Measurements from ENCODE around the gene TGFBI.

Gene TGFBI

GRCh38 chr5:136067422-136067821, 38.6 kb downstream of the TGFBI start:
- no peak for DNase-seq

DNA sequence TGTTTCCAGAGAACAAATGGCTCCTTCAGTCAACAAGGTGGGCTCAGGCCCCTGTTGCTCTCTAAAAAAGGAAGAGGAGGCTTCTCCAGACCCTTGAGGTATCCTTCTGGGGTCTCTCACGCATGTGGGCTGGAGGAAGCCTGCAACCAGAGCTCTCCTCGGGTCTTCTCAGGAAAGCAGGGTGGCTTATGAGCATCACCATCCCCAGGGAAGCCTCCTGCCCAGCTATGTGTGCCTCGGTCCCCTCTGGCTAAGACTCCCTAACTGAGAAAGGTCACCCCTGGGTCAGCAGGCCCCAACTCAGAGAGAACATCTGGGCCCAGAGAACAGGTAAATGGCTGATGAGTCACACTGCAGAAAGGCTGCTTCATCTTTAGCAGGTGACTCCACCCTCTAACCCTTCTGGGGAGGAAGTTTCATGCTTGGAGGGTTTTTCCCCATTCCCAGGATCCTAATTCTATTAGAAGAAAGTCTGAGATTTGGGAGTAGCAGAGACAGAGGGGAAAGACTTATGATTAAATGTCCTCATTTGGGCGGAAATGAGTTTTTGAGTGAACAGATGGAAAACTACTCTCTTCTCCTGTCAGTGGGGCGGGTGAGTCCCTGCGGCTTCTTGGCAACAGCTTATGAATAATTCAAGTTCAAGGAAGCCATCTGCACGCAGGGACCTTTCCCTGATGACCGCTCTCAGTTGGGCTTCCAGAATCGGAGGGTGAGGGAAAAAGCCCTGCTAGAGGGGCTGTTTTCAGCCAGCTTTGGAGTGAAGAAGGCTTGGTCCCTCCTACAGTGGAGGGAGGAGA, 41.9 kb downstream of the TGFBI start:
- no peak for DNase-seq

- no peak for DNase-seq
Observed at GRCh38 chr5:136073714-136074529, 45.1 kb downstream of the TGFBI start.

DNA sequence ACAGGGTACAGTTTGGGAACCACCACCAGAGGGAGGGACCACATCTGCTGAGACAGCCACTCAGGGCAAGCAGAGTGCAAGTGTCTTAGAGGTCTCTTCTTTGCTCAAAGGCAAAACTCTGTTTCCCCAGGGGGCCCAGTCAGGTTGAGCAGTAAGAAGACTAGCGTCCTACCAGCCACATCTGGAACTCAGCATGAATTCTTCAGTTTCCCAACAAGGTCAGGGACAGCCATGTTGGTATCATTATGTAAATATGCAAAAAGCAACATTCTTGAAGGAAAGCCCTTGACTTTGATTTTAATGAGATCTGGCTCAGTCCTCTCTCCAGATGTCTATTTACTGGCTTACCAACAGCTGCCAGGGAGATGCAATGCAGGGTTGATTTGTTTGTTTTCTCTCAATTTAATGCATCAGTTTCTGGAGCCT, 46.7 kb downstream of the TGFBI start:
- DNase-seq: no peak

- DNase-seq: no peak
Observed at GRCh38 chr5:136076067-136076466, 47.3 kb downstream of the TGFBI start.

DNA sequence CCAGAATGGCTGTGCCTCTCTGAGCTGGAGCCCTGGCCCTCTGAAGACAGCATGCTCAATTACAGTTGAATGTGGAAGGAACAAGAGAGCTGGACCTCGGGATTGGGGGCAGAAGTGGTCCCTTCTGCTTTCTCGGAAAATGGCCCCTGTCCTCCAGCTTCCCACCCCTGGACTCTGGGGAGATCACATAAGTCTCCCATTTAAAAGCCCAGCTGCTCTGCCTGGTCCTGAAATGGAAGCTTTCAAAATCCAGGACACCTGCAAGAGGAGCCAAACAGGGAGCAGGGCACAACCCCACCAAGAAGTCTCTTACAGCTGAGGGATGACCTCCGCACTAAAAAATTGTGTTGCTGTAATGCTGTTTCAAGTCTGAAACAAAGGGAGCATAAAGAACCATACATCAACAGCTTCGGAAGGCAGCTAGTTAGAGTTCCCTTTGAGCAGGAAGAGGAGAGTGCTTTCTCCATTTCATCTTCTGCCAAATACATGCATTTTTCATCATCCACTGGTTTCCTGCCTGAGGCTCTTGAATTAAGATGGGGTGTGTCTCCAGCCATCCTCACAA, 48.2 kb downstream of the TGFBI start:
- no peak for DNase-seq

DNA sequence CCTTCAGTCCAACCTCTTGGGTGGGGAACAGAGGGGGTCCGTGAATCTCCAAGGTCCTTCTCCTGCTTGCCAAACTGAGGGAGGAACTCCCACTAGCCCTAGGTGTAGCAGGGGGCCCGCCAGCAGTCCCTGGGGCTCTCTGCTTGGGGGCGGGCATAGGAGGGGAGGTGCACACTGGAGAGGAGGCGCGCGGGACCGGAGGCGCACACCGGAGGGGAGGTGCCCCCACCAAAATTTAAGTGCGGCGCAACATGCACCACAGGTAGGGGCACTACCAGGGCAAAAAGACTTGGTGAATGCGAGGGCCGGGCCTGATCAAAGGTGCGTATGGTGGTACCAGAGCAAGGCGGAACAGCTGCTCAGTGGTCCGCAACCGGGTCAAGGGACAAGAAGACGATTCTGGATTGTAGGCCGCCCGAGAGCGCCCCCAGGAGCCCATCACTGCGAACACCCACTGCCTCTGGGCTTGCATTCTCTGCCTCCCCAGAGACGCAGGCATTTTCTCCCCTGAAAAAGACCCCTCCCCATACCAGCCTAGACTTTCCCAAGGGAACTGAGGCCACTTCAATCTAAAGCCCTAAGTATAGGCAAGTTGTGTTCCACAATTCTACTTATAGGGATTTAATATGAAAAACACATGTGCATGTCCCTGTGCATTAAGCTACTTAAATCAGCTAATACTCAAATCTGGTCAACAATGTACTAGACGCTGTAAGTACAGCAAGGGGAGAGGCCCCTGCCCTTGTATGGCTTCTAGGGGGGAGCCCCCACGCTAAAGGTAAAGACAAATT, 50.6 kb downstream of the TGFBI start:
- DNase-seq: no peak

DNA sequence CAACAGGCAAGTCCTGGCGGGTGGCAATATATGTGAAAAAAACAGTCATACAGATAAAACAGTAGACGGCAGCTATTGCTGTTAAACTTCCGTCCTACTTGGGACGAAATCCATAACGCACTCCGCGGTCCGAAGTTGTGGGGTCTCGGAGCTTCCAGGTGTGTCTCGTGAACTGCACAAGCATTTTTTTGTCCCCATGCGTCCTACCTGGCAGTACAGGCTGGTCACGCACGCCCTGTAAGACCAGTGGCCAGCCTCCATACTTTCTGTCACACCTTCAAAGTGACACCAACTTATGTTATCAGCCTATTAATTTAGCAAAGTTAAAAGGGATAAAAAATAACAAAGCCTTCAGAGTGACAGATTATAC, 51.3 kb downstream of the TGFBI start:
- DNase-seq: no peak

DNA sequence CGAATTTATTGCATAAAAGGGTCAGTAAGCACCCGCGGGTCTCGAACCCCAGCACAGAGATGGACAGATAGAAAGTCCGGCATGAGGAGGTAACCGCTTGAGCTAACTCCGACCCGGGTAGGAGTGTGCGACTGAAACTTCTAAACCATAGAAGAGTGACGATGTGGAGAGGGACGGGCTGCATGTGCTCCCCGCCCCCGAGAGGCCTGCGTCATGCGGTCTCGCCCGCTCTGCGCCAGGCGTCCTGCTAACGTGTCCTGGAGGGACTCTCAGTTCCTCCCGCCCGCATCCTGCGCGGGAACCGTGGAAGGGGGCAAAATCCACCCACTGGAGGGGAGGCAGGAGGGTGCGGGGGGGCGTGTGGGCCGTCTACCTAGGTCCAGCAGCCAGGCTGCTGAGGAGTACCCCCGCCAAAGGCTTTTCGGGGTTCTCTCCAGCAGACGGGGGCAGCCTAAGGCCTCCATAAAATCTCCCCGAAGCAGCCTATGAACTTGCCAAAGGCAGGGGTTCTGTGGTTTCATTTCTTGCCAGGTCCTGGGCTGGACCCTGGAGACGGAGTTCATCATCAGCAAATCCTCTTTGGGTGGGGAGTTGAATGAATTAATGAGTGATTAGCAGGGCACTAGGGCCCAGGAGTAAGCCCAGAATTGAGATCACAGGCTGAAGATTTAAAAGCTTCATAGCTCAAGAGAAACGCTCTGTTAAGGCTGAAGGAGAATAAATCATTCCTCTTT, 51.9 kb downstream of the TGFBI start:
- peak; percentile 68 for DNase-seq

GRCh38 chr5:136081217-136081591, 52.4 kb downstream of the TGFBI start:
- DNase-seq: no peak

GRCh38 chr5:136082390-136083193, 53.8 kb downstream of the TGFBI start:
- DNase-seq: peak; percentile 45

DNA sequence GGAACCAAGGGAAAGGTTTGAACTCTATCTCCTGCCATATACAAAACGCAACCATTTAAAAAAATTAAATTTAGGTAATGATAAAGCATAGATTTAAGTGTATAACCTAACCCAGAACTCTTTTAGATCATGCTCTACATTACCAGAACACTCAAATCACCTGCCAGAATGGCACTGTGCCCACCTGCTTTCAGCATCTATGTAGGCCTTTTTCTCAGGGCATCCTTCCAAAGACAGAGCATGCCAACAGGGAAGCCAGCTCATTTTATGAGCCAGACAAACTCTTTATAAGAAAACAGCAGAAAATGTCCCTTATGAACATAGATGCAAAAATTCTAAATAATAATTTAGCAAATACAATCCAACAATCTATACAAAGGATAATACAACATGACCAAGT, 55.9 kb downstream of the TGFBI start:
- DNase-seq: no peak

DNA sequence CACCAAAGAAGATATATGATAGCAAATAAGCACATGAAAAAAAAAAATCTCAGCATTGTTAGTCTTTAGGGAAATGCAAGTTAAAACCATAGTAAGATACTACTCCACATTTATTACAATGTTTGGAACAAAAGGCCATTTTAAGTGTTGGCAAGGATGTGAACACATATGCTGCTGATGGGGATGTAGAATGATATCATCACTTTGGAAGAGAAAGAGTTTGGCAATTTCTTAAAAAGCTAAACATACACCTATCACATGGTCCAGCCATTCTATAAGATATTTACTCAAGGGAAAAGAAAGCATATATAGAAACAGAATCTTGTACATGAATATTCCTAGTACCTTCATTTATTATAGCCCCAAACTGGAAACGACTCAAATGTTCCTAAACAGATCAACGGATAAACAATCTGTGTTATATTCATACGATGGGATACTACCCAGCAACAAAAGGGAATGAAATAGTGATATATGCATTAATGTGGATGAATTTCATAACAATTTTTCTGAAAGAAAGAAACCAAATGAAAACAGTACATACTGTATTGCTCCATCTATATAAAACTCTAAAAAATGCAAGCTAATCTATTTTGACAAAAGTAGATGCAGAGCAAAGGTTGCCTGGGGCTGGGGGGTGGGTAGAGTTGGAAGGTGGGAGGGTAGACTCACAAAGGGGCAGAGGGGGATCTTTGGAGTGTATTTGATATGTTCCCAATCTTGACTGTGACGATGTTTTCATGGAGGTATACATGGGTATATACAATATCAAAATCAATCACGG, 58.2 kb downstream of the TGFBI start:
- DNase-seq: no peak

- no peak for DNase-seq
Observed at GRCh38 chr5:136087961-136088871, 59.4 kb downstream of the TGFBI start.

GRCh38 chr5:136089791-136090190, 61.0 kb downstream of the TGFBI start:
- DNase-seq: no peak

- DNase-seq: no peak
Observed at GRCh38 chr5:136090319-136090718, 61.5 kb downstream of the TGFBI start.

- DNase-seq: no peak
Observed at GRCh38 chr5:136094189-136094912, 65.6 kb downstream of the TGFBI start.

DNA sequence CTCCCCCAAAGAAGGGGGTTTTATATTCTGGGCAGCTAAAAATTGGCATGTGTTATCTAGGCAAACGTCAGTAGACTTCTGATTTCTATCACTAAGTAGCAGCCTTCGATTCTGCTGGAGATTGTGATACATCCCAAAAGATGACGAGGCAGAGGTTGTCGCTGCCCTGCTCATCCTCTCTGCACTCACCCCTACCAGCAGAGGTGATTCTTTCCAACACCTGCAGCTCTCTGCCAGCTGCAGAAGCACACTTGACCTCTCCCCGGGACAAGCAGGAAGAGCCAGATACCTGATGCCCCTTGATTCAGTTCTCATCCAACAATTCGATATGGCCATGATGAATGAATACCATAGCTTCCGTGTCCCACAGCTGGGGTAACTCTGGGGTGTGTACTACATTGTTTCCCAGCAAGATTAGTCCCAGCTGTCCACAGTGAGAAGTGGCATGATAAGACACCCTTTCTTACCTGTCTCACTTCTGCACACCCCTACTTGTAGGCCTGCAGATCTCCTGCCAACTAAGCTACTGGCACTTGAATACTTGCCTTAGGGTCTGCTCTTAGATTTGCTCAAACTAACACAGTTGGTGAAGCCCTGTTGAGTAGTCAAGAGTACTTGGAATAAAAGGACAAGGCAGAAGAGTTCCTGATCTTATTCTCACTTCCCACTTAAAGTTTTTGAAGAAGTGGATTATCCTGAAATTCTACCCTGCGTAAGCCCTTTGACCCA, 66.3 kb downstream of the TGFBI start:
- DNase-seq: no peak

Data from stimulated activated CD4-positive, alpha-beta T cell treated with anti-CD3 and anti-CD28 coated beads, Interleukin-1b, Interleukin-23, amount 100 ng/mL, for 48 hours (primary cell).